Activated B cell treated with CpG ODN at 0.5 μM for 24 hours (primary cell): ENCODE results near the gene GPRC5C. TPM values are rescaled to one million over a fixed set of nuclear protein-coding genes. Genes with fewer than 3 reads are reported as not detected.

ENCODE experiments used
- ATAC-seq: fragments of 200-7000 bp; cut with Tn5 transposase; one replicate; pipeline ENCODE4 v1.10.0; 2021; ENCODE audit warnings: low read depth, mild to moderate bottlenecking, moderate library complexity
- CTCF ChIA-PET: fragments of 350-600 bp; sonication (Branson Sonifier 250); formaldehyde crosslinking; loops from one replicate; lab custom pipeline; 2021; ENCODE audit warnings: antibody characterized with exemption; lab: Charles Lee
- POLR2A ChIA-PET: fragments of 350-600 bp; sonication (Branson Sonifier 250); formaldehyde crosslinking; loops from one replicate; lab custom pipeline; 2021; ENCODE audit warnings: antibody characterized with exemption; lab: Charles Lee
- DNase-seq: peaks from one replicate; pipeline ENCODE4 v3.0.0; 2022
- H3K27ac Mint-ChIP-seq: one replicate; pipeline ENCODE4 v1.8.0; 2020; ENCODE audit warnings: mixed read lengths
- H3K27me3 Mint-ChIP-seq: one replicate; pipeline ENCODE4 v1.8.0; 2021; ENCODE audit warnings: mixed read lengths
- H3K36me3 Mint-ChIP-seq: one replicate; pipeline ENCODE4 v1.8.0; 2021; ENCODE audit warnings: low read depth, mixed read lengths
- H3K4me1 Mint-ChIP-seq: one replicate; pipeline ENCODE4 v1.8.0; 2021; ENCODE audit warnings: mixed read lengths
- H3K4me3 Mint-ChIP-seq: one replicate; pipeline ENCODE4 v1.8.0; 2020; ENCODE audit warnings: mild to moderate bottlenecking, mixed read lengths
- H3K9me3 Mint-ChIP-seq: one replicate; pipeline ENCODE4 v1.8.0; 2020; ENCODE audit warnings: mixed read lengths
- intact Hi-C: fragments of 100-400 bp; cut with micrococcal nuclease; formaldehyde crosslinking; loops from one replicate; pipeline ENCODE4 v1.15.1; 2024
- total RNA-seq: library from RNA; stranded (reverse); gene quantifications from 2 replicates; pipeline ENCODE4 v1.2.3, GENCODE V29; 2022
- TF ChIP-seq, protein P1 (sequence below): fragments of 200-600 bp; IDR thresholded peaks from one replicate; pipeline ENCODE4 v1.8.0; 2022; ENCODE audit warnings: antibody characterized with exemption, mild to moderate bottlenecking

Gene GPRC5C
- total RNA-seq, 1 donor from 2014 or later = 17.0 TPM

DNA sequence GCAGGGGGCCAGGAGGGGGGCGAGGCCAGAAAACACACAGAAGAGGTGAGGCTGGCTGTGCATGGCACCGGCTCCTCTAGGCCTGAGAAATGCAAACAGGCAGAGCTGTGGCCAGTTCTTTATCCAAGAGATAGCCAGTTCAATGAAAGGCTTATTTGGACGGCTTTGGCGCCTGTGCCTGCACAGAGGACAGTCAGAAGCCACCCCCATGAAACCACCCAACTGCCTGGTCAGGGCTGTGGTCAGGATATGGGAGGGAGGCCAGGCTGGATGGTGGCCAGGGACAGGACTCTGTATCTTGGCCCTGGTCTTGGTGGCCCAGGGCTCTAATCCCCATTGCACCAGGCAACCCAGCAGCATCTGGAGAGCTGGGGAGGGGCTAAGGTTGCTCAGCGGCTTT, 24.5 kb upstream of the GPRC5C start:
- POLR2A ChIA-PET = no interaction called here
- intact Hi-C loops = no loop called here
- CTCF ChIA-PET = no interaction called here

DNA sequence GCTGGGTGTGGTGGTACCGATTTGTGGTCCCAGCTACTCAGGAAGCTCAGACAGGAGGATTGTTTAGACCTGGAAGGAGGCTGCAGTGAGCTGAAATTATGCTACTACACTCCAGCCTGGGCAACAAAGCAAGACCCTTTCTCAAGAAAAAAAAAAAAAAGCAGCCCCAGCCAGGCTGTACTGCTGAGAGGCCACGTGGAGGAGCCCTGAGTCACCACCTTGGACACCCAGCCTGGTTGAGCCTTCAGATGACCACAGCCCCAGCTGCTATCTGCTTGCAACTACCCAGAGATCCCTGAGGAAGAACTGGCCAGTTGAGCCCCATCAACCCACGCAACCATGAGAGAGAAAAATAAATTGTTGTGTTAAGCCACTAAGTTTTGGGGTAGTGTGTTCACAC, 23.6 kb upstream of the GPRC5C start:
- ChIA-PET POLR2A (interaction anchor here (0.6 kb wide), 1 partner anchor 12 kb away, joined by 4 read pairs; no protein-coding TSS in a partner anchor), CTCF (interaction anchor here (0.9 kb wide), 1 partner anchor 47 kb away, joined by 4 read pairs; no protein-coding TSS in a partner anchor)
- ATAC-seq (no peak), DNase-seq (no peak)
- Mint-ChIP-seq H3K4me3 (no peak overlapping the region), H3K9me3 (no peaks in the 10 kb centered on the region), H3K36me3 (no peaks in the 10 kb centered on the region), H3K4me1 (no peaks in the 10 kb centered on the region), H3K27ac (no peak overlapping the region), H3K27me3 (peaks cover 13% of the 10 kb centered on the region)
- intact Hi-C loops = no loop called here
- TF ChIP-seq, protein P1, sequence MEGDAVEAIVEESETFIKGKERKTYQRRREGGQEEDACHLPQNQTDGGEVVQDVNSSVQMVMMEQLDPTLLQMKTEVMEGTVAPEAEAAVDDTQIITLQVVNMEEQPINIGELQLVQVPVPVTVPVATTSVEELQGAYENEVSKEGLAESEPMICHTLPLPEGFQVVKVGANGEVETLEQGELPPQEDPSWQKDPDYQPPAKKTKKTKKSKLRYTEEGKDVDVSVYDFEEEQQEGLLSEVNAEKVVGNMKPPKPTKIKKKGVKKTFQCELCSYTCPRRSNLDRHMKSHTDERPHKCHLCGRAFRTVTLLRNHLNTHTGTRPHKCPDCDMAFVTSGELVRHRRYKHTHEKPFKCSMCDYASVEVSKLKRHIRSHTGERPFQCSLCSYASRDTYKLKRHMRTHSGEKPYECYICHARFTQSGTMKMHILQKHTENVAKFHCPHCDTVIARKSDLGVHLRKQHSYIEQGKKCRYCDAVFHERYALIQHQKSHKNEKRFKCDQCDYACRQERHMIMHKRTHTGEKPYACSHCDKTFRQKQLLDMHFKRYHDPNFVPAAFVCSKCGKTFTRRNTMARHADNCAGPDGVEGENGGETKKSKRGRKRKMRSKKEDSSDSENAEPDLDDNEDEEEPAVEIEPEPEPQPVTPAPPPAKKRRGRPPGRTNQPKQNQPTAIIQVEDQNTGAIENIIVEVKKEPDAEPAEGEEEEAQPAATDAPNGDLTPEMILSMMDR = no peak

More for the DNA sequence above, 24.5 kb upstream of the GPRC5C start:
- ATAC-seq = no peak
- TF ChIP-seq, protein P1 = no peak
- H3K4me1 Mint-ChIP-seq = no peaks in the 10 kb centered on the region
- no peak overlapping the region for H3K27ac Mint-ChIP-seq
- peaks cover 10% of the 10 kb centered on the region for H3K27me3 Mint-ChIP-seq
- no peak for DNase-seq
- H3K36me3 Mint-ChIP-seq = no peaks in the 10 kb centered on the region
- no peak overlapping the region for H3K4me3 Mint-ChIP-seq
- no peaks in the 10 kb centered on the region for H3K9me3 Mint-ChIP-seq

DNA sequence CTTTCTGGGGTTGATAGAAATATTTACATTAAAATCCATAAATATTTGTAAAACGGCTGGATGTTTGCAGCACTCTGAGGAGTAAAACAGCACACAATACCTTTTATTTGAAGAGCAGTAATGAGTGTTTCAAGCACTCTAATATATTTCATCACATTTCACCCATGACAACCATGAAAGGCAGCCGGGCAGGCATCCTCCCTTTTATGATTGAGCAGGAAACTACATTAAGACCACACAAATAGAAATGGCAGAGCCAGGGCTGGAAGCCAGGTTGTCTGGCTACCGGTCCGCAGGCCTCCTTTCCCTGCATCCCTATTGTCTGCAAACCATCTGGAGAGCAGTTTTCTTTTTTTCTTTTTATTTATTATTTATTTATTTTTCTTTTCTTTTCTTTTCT, 23.1 kb upstream of the GPRC5C start:
- CTCF ChIA-PET = interaction anchor here (0.9 kb wide), 1 partner anchor 46 kb away, joined by 4 read pairs; no protein-coding TSS in a partner anchor
- TF ChIP-seq, protein P1 = no peak
- DNase-seq (no peak), ATAC-seq (no peak)
- H3K4me3 Mint-ChIP-seq = no peak overlapping the region
- POLR2A ChIA-PET = no interaction called here
- H3K27me3 Mint-ChIP-seq = peaks cover 13% of the 10 kb centered on the region
- H3K27ac Mint-ChIP-seq = no peak overlapping the region
- no peaks in the 10 kb centered on the region for H3K4me1 Mint-ChIP-seq
- intact Hi-C loops = no loop called here
- no peaks in the 10 kb centered on the region for H3K9me3 Mint-ChIP-seq
- H3K36me3 Mint-ChIP-seq = no peaks in the 10 kb centered on the region

GRCh38 chr17:74410001-74410443, 21.9 kb upstream of the GPRC5C start:
- intact Hi-C loops = loop anchor here (5.0 kb wide), 1 partner anchor 42 kb away; no protein-coding TSS in a partner anchor
- peaks cover 7% of the 10 kb centered on the region for H3K4me1 Mint-ChIP-seq
- CTCF ChIA-PET = no interaction called here
- no peak overlapping the region for H3K27ac Mint-ChIP-seq
- H3K27me3 Mint-ChIP-seq = peaks cover 10% of the 10 kb centered on the region
- ATAC-seq (no peak), DNase-seq (no peak)
- POLR2A ChIA-PET = no interaction called here
- TF ChIP-seq, protein P1 = no peak
- no peaks in the 10 kb centered on the region for H3K9me3 Mint-ChIP-seq
- H3K36me3 Mint-ChIP-seq = no peaks in the 10 kb centered on the region
- H3K4me3 Mint-ChIP-seq = no peak overlapping the region

GRCh38 chr17:74412581-74412980, 19.3 kb upstream of the GPRC5C start:
- POLR2A ChIA-PET = no interaction called here
- H3K4me3 Mint-ChIP-seq = no peak overlapping the region
- CTCF ChIA-PET = no interaction called here
- no peak overlapping the region for H3K27ac Mint-ChIP-seq
- TF ChIP-seq, protein P1 = no peak
- peaks cover 20% of the 10 kb centered on the region for H3K4me1 Mint-ChIP-seq
- H3K27me3 Mint-ChIP-seq = peaks cover 10% of the 10 kb centered on the region
- ATAC-seq (no peak), DNase-seq (no peak)
- H3K9me3 Mint-ChIP-seq = no peaks in the 10 kb centered on the region
- no peaks in the 10 kb centered on the region for H3K36me3 Mint-ChIP-seq
- intact Hi-C loops = loop anchor here (5.0 kb wide), 1 partner anchor 40 kb away; no protein-coding TSS in a partner anchor
